ENCODE results near the gene MAPRE2.

MAPRE2 gene

DNA sequence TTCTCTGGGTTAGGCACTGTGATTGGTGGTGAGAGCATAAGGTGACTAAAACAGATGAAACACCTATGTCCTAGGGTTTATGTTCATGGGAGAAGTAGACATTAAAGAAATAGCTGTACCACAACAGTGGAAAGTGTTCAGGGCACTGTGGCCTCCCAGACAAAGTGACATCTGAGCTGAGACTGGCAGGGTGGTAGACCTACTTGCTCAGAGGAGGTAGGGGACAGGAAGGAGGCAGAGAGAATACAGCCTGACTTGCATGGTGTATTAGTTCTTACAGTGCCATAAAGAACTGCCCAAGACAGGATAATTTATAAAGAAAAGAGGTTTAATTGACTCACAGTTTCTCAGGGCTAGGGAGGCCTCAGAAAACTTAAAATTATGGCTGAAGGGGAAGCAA lies 82.6 kb downstream of the MAPRE2 start:
- Histone ChIP-seq H3K9me2 (replicated peaks; ENCODE audit: insufficient read depth, low read length) (no peaks in the 10 kb centered on the region), H3F3A (ENCODE audit: insufficient read depth) (no peaks in the 10 kb centered on the region), H3K9ac (ENCODE audit: low read length) (no peak overlapping the region), H3K4me3 (ENCODE audit: insufficient read depth, low read length, poor library complexity, severe bottlenecking) (no peak overlapping the region), H3K27me3 (ENCODE audit: low read length) (no peaks in the 10 kb centered on the region), H3K4me2 (ENCODE audit: low read depth, low read length, poor library complexity, severe bottlenecking) (no peak overlapping the region), H2AFZ (ENCODE audit: low read depth, low read length, severe bottlenecking) (no peak overlapping the region), H3K36me3 (ENCODE audit: low read length) (no peaks in the 10 kb centered on the region), H3K9me3 (ENCODE audit: insufficient read depth, low read length) (no peaks in the 10 kb centered on the region), H3K79me2 (ENCODE audit: insufficient read depth, low read length) (no peaks in the 10 kb centered on the region), H3K27ac (ENCODE audit: low read depth, low read length) (no peak overlapping the region), H4K20me1 (ENCODE audit: low read depth, low read length) (no peaks in the 10 kb centered on the region)
- no peak for TF ChIP-seq EZH2phosphoT487 (conservative IDR thresholded peaks at IDR 0.05; ENCODE audit: low read length)
- TF ChIP-seq, protein P1, sequence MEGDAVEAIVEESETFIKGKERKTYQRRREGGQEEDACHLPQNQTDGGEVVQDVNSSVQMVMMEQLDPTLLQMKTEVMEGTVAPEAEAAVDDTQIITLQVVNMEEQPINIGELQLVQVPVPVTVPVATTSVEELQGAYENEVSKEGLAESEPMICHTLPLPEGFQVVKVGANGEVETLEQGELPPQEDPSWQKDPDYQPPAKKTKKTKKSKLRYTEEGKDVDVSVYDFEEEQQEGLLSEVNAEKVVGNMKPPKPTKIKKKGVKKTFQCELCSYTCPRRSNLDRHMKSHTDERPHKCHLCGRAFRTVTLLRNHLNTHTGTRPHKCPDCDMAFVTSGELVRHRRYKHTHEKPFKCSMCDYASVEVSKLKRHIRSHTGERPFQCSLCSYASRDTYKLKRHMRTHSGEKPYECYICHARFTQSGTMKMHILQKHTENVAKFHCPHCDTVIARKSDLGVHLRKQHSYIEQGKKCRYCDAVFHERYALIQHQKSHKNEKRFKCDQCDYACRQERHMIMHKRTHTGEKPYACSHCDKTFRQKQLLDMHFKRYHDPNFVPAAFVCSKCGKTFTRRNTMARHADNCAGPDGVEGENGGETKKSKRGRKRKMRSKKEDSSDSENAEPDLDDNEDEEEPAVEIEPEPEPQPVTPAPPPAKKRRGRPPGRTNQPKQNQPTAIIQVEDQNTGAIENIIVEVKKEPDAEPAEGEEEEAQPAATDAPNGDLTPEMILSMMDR (IDR thresholded peaks at IDR 0.05; ENCODE audit: insufficient read depth, low read length, poor library complexity, severe bottlenecking), result no peak

DNA sequence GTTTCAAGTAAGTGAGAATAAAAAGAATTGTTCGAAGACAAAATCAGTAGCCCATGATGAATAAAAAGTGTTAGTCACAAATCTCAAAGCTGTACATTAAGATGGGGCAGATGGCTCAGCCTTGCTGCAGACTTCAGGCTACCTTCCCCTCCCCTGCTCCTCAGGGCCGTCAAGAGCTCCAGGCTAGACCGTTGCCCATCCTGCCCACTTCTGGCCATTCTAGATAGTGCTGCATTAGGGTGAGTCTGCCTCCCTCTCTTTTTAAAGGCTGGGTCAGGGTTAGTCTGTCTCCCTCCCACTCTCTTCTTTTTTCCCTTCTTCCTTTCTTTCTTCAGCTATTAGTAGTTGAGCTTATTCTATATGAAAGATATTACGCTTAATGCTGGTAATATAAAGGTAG lies 86.0 kb downstream of the MAPRE2 start:
- Histone ChIP-seq H3K36me3 (ENCODE audit: low read length) (no peaks in the 10 kb centered on the region), H3K27me3 (ENCODE audit: low read length) (no peaks in the 10 kb centered on the region)

DNA sequence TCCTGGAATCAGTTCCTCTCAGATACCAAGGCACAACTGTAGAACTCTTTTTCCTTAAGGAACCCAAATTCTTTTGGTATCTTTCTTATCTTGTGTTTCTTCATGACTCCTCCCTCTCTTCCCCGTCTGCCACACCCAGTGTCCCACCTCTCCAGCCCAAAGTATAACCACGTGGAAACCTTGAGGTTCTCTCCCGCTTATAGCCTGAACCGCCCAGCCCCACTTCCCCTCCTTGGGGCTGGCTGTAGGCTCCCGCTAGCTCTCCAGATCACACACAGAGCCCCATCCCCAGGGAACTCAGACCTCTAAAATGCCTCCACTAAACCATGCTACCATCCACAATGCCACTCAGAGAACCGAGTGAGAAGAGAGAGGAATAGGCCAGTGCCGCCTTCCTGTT lies 87.5 kb downstream of the MAPRE2 start:
- Histone ChIP-seq H3K4me3 (ENCODE audit: insufficient read depth, low read length, poor library complexity, severe bottlenecking) (no peak overlapping the region), H3K36me3 (ENCODE audit: low read length) (no peaks in the 10 kb centered on the region), H3K9ac (ENCODE audit: low read length) (no peak overlapping the region), H3K79me2 (ENCODE audit: insufficient read depth, low read length) (no peaks in the 10 kb centered on the region), H3F3A (ENCODE audit: insufficient read depth) (no peaks in the 10 kb centered on the region), H3K9me3 (ENCODE audit: insufficient read depth, low read length) (no peaks in the 10 kb centered on the region), H3K9me2 (replicated peaks; ENCODE audit: insufficient read depth, low read length) (no peaks in the 10 kb centered on the region), H2AFZ (ENCODE audit: low read depth, low read length, severe bottlenecking) (no peak overlapping the region), H3K27ac (ENCODE audit: low read depth, low read length) (no peak overlapping the region), H3K4me2 (ENCODE audit: low read depth, low read length, poor library complexity, severe bottlenecking) (no peak overlapping the region), H3K27me3 (ENCODE audit: low read length) (no peaks in the 10 kb centered on the region), H4K20me1 (ENCODE audit: low read depth, low read length) (no peaks in the 10 kb centered on the region)
- TF ChIP-seq, protein P1 (IDR thresholded peaks at IDR 0.05; ENCODE audit: insufficient read depth, low read length, poor library complexity, severe bottlenecking), result no peak
- no peak for TF ChIP-seq EZH2phosphoT487 (conservative IDR thresholded peaks at IDR 0.05; ENCODE audit: low read length)

More for the DNA sequence above, 86.0 kb downstream of the MAPRE2 start:
- Histone ChIP-seq H3K27ac (ENCODE audit: low read depth, low read length) (no peak overlapping the region), H4K20me1 (ENCODE audit: low read depth, low read length) (no peaks in the 10 kb centered on the region), H3F3A (ENCODE audit: insufficient read depth) (no peaks in the 10 kb centered on the region), H3K4me3 (ENCODE audit: insufficient read depth, low read length, poor library complexity, severe bottlenecking) (no peak overlapping the region), H2AFZ (ENCODE audit: low read depth, low read length, severe bottlenecking) (no peak overlapping the region), H3K9me3 (ENCODE audit: insufficient read depth, low read length) (no peaks in the 10 kb centered on the region), H3K79me2 (ENCODE audit: insufficient read depth, low read length) (no peaks in the 10 kb centered on the region), H3K9me2 (replicated peaks; ENCODE audit: insufficient read depth, low read length) (no peaks in the 10 kb centered on the region), H3K9ac (ENCODE audit: low read length) (no peak overlapping the region), H3K4me2 (ENCODE audit: low read depth, low read length, poor library complexity, severe bottlenecking) (no peak overlapping the region)
- TF ChIP-seq, protein P1 (IDR thresholded peaks at IDR 0.05; ENCODE audit: insufficient read depth, low read length, poor library complexity, severe bottlenecking), result no peak
- no peak for TF ChIP-seq EZH2phosphoT487 (conservative IDR thresholded peaks at IDR 0.05; ENCODE audit: low read length)

All from SU-DHL-6 (cell line).